Stimulated activated CD8-positive, alpha-beta memory T cell treated with anti-CD3 and anti-CD28 coated beads, Interleukin-2, amount 100 ng/mL, for 48 hours (primary cell): Measurements from ENCODE around the gene PIEZO2.

ENCODE experiments used
- DNase-seq, 2 donors: peaks; one replicate each; pipeline ENCODE4 v3.0.0-alpha.2; 2020; ENCODE audit warnings: low read depth in 2 of 2

The PIEZO2 gene

GRCh38 chr18:10739152-10739551 is 410.2 kb downstream of the PIEZO2 start:
- no peak for DNase-seq

GRCh38 chr18:10736984-10737383 is 412.4 kb downstream of the PIEZO2 start:
- DNase-seq: no peak

GRCh38 chr18:10732990-10733389 is 416.4 kb downstream of the PIEZO2 start:
- no peak for DNase-seq

- DNase-seq: no peak
Observed at GRCh38 chr18:10727477-10727876, 421.9 kb downstream of the PIEZO2 start.

- DNase-seq: no peak
Observed at GRCh38 chr18:10726198-10727068, 422.9 kb downstream of the PIEZO2 start.

GRCh38 chr18:10724666-10725065 is 424.7 kb downstream of the PIEZO2 start:
- no peak for DNase-seq

GRCh38 chr18:10723496-10723895 is 425.9 kb downstream of the PIEZO2 start:
- no peak for DNase-seq

- DNase-seq: no peak
Observed at GRCh38 chr18:10718809-10719208, 430.6 kb downstream of the PIEZO2 start.

DNA sequence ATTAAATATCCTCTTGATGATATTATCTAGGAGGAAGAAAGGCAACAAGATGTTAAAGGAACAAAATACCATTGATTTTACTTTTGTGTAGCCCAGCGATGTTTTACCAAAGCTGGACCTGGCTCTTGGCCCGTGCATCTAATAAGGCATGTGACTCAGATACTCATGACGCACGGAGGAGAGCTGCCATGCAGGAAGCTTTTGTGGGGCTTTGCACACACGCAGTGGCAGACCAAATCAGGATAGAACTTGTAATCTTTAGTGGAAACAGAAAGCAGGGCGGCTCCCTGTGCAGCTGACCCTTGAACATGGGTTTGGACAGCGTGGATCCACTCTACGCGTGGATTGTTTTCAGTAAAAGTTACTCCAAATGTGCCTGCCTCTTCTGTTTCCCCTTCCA is 433.6 kb downstream of the PIEZO2 start:
- DNase-seq: no peak

DNA sequence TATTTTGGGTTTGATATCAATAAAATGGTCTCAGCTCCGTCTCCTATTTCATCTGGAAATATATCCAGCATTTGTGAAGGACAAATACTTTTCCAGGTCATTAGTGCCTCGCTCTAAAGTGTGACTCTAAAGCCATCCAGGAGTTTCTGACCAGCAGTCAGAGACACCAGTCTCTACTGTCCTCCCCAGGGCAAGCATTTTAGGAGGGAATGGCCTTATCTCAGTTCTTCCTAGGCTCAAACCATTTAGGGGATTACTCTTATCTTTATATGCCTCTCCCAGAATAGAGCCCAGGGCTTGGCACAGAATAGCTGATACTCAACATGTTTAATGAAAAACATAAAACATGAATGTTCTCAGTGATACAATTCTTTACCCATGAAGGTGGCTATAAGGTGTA is 436.0 kb downstream of the PIEZO2 start:
- no peak for DNase-seq

GRCh38 chr18:10707294-10707693 is 442.1 kb downstream of the PIEZO2 start:
- DNase-seq: no peak

DNA sequence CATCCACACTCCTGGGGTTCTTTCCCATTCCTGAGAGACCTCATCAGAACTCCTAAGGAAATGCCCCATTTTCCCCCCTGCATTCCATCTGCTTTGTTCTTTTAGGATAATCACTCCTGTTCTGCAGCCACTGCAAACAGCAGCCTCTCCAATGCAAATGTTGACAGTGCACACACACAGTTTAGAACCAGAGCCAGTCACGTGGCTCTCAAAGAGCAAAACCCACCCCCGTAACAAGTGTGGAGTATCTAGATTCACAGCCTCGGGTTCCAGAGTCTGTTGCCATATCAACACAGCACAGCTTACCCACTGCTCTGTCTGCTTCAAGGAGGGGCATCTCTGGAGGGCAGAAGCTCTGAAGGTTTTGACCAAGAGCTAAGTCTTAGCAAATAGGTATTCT is 443.6 kb downstream of the PIEZO2 start:
- DNase-seq: no peak

- DNase-seq: no peak
Observed at GRCh38 chr18:10705291-10705690, 444.1 kb downstream of the PIEZO2 start.

- no peak for DNase-seq
Observed at GRCh38 chr18:10702206-10702605, 447.2 kb downstream of the PIEZO2 start.

GRCh38 chr18:10690366-10690765 is 459.0 kb downstream of the PIEZO2 start:
- DNase-seq: no peak

DNA sequence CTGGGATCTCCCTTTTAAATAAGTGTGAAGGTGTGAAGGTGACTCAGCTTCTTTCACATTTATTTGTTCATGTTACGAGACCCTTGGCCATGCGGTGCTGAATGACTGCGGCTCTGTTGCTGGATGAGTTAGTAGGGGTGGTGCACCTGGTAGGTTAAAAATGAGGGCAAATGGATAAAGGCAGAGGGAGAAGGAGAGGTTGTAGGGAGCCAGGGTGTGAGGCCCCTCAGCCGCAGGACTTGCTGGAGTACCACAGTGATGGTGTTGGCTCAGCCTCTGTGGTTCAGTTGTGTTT is 459.4 kb downstream of the PIEZO2 start:
- DNase-seq: no peak

GRCh38 chr18:10689236-10690034 is 459.9 kb downstream of the PIEZO2 start:
- DNase-seq: no peak

- no peak for DNase-seq
Observed at GRCh38 chr18:10688766-10689165, 460.6 kb downstream of the PIEZO2 start.

GRCh38 chr18:10687161-10687925 is 462.0 kb downstream of the PIEZO2 start:
- DNase-seq: no peak

DNA sequence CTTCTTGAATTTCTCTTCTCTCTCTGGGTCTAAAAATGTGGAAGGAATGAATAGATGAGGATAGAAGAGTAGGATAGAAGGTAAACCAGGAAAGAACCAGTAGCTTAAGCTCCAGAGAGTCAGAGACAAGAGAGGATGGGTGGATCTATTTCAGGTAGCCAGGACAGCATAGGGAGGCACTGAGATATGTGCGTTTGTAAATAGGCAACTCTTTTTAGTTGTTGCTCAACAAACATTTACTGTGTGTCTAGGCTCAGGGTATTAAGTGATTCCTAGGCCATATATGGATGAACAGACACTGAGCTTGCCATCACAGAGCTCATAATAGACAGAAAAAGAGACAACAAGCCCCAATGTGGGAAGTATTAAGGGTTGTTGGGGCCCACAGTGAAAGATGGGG is 463.1 kb downstream of the PIEZO2 start:
- DNase-seq: no peak

GRCh38 chr18:10685484-10685883 is 463.9 kb downstream of the PIEZO2 start:
- no peak for DNase-seq

GRCh38 chr18:10682368-10682714 is 467.0 kb downstream of the PIEZO2 start:
- no peak for DNase-seq
